SIG-M5 (cell line): ENCODE data around the gene CCDC158.
"Not testable (repeated sequence)": the region's sequence is repeated elsewhere in the genome, so short reads cannot be mapped to it uniquely, and the experiment has no call there.

Experiments used
- DNase-seq: peaks from one replicate; lab custom pipeline; 2025; lab: John Stamatoyannopoulos, UW

The CCDC158 gene

DNA sequence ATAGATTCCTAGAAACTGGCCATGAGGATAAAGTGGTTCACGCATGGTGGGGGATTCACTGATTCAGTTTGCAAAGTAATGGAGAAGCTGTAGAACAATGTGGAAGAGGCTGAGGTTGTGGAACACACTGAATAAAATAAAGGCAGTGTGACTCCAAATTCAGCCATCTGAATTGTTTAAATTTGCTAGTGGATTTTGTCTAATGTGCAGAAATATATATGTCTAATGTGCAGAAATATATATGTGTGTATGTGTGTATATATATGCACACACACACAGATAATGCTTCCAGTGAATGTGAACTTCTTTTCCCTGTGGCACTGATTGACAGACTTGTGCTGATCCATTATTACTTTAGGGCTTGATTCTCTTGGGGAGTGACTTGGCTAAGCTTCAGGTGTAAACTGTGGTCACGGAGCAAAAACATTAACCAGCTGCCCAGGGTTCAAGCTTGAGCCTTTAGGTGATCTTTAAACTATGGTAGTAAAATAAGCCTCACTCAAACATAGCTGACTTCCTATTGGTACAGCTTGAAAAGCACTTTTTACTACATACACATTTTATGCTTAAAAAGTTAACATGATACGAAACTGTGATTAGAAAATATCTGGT lies 110.9 kb downstream of the CCDC158 start:
- no peak for DNase-seq

DNA sequence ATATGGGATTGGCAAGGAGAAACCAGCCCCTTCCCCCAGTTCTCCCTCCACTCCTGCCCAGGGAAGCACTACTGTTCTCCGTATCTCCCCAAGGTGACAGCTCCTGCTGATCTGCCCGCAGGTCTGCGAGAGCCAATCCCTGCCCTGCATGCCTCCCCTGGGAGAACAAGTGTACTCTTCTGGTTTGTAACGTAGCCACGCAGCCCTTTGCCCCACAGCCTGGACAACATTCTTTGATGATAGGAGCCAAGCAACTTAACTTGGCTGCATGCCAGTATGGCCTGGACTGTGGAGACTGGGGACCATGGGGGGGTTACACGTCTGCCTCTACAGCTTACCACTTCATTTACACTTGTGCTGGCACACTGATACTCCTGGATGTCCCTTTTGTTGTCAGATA lies 112.4 kb downstream of the CCDC158 start:
- DNase-seq: no peak

DNA sequence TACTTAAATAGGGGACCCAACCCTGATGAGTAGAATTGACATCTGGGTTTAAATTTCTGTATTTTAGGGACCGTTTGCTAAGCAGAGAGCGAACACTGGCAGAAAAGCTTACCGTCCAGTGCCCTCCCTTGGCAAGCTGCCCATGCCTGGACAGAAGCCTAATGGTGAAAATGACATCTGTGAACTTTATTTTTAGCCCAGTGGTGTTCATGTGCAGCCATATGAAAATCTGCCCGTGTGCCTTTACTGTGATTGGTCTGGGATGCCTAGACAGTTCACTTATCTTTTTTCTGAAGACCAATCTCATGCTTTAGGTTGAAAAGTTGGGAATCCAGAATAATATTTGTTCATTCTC lies 113.3 kb downstream of the CCDC158 start:
- no peak for DNase-seq

DNA sequence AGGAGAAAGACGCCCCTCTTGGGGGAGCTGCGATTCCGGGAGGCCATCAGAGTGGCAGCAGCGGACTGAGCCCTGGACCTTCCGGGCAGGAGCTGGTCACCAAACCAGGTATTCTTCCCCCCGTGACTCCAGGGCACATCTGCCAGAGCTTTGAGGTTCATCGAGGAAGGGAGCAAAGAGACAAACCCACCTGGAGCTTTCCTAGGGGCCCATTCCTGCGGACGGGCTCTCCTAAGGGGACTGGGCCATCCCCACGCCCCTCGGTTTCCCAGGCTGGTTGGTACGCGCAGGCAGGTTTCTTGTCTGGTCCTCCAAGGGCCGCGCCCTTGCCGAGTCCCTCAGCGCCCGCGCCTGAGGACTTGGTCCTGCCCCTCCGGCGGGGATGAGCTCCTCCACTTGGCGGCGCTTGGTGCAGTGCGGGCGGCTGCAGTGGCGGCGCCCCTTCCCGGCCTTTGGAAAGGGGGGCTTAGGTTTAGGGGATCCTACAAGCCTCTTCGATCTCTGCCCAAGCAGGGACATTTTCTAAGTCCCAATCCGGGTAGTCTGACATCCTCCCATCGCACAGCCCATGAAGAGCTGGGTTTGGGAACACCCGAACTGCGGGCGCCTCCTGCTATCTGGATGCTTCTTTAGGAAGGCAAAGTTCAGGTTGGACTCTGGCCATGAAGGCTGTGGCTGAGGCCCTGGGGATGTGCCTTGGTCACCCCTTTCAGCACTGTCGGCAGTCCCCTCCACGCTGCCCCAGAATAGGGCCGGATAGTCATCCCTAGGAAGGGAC lies 113.9 kb downstream of the CCDC158 start:
- no peak for DNase-seq

DNA sequence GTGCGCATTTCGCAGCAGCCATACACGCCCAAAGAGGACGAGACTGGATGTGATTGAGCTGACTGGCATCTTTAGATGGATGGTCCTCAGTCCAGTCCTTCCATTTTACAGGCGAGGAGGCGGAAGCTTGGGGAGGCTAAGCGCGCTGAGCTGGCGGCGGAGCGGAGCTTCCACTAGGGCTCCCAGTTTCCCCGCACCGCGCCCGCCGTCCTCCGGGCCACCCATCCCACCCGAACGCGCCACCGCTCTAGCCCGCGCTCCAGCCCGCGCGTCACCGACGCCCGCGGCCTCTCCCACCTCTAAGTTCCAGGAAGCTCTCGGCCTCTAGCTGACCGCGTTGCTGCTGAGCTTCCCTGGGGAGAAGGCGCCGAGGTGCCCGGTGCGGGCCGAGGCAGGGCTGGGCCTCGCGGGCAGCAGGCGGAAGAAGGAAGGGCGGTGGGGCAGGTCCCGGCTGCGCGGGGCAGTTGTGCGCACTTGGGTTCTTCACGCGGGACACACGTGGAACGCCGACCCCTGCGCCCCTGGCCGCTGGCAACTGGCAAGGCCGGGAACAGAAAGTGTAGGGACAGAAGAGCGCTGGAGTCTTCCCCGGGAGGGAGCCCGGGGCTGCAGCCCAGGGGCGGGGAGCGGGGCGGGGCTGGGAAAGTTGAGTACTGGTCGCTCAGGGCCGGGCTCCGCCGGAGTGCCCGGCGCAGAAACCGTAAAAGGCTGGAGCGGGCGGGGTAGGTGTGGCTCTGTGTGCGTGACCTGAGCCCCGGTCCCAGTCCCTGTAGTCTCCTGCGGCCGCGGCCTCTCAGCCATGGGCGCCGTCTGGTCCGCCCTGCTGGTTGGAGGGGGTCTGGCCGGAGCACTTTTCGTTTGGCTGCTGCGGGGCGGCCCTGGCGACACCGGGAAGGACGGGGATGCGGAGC lies 114.7 kb downstream of the CCDC158 start, which contains the start of gene STBD1:
TSS of gene STBD1 (plus strand) at position 763 of the 911 bp plus-strand sequence. CDS start at position 800, 37 bp downstream.
- DNase-seq: no peak

DNA sequence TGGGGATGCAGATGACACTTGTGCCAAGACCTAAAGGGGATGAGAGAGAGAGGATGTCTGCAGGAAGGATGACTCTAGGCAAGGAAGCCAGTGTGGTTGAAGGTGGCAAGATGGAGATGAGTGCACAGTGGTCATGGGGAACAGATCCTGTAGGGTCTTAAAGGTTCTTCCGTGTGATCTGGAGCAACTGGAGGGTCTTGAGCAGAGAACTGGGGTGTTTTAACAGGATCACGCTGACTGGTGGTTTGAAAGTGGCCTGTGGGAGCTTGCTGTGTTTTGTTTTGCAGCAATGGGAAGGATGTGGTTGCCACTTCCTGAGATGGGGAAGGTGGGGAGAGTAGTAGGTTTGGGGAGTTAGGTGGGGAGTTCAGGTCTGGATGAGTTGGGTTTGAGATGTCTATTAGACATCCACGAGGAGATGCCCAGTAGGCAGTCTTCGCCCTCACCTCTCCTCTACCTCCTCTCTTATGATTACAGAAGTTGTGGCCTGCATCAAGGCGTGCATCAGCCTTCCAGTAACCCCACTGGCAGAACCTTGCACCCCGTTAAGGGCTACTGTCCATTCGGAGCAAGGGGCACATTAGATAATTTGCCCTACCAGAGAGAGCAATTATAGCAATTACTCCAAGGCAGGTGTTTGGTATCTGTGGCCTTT lies 115.8 kb downstream of the CCDC158 start:
- DNase-seq: no peak

DNA sequence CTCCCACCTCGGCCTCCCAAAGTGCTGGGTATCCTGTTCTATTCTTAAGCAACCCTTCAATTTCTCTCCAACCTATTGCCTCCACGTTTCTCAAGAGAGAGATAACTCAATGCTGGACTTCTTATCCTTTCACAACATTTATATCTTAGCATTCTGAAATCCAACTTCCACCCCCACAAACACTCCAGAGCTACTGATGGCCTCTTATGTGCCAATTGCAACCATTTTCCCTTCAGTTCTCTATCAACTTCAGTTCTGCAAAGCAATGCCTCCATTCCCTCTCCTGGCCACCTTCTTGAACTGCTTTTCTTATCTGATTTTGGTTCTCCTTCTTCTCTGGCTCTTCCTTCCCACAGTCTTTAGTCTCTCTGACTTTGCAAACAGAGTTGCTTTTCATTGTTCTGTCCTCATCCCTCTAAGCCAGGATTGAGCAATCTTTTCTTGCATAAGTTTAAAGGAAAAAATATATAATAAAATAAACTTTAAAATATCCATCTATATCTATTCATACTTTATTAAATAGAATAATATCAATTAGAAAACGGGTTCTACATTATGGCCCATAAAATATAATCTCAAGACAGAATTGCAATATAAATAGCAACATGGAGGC lies 118.0 kb downstream of the CCDC158 start:
- peak; percentile 15 for DNase-seq

DNA sequence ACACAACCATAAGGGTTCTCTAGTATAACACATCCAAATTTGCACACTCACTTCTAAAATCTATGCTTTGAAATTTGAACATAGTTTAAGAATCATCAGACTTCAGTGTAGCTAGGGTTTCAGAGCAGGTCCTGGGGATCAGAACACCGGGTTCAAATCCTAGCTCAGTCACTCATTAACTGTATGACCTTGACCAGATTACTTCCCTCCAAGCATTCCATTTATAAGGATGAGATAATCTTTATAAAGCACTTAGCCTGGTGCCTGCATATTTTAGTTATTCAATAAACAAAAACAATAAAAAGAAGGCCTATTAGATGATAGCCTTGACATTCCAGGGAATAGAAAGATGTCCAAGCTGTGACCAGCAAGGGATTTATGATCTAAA lies 119.2 kb downstream of the CCDC158 start:
- no peak for DNase-seq

DNA sequence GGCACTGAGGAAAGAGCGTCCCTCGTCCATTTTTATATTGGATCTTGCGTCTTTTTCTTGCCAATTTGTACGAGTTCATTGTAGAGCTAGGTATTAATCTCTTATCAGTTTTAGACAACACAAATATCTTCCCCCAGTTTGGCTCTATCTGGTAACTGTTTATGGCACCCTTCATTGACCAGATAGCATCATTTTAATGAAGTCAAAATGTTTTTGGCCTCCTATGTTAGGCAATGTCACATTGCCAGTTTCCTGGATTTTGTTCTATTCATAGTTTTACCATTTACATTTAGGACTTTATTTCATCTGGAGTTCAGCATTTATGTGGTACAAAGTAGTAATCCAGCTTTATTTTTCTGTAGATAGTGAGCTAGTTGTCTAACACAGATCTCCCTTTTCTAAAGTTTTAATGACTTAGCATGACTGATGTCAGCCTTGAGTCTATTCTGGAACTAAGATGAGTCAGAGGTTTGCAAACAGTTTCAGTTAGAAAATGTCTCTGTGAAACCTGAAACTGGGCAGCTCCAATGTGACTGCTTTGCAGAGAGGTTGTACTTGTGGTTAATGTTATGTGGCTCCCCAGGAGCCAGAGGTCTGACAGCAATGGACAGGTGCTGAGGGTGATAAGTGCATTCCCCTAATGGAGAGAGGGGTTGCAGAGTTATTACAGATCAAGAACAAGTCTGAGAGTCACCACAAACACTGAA lies 119.7 kb downstream of the CCDC158 start:
- peak; percentile 43 for DNase-seq

DNA sequence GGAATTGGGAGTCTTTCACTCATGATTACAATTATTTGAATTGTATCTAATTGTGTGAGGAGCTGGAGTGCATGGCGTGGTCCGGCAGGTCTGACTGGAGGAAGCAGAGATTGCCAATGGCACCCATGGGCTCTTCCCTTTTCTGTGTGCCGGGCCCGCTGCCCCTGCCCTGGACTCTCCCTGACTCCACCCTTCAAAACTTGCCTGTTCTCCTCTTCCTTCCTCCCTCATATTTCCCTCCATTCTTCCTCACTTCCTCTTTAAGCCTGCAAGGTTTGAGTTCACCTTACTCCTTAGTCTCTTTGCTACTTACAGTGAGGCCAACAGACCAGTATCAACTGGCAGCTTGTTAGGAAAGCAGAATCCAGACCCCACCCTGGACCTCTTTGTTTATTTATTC lies 120.9 kb downstream of the CCDC158 start:
- DNase-seq: no peak

DNA sequence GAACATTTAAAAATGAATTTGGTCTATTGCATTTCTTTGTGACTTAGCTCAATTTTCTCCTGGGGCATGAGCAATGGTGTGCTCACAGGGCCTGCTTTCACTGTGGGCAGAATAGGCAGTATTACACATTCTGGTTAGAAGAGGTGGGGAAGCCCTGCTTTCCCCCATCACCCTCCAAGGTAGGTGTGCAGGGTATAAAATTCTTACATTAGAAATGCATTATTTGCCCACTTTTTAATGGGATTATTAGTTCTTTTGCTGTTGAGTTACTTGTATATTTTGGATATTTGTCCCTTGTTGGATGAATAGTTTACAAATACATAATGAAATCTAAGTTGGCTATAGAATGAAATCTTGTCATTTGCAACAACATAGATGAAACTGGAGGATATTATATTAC lies 122.7 kb downstream of the CCDC158 start:
- no peak for DNase-seq

DNA sequence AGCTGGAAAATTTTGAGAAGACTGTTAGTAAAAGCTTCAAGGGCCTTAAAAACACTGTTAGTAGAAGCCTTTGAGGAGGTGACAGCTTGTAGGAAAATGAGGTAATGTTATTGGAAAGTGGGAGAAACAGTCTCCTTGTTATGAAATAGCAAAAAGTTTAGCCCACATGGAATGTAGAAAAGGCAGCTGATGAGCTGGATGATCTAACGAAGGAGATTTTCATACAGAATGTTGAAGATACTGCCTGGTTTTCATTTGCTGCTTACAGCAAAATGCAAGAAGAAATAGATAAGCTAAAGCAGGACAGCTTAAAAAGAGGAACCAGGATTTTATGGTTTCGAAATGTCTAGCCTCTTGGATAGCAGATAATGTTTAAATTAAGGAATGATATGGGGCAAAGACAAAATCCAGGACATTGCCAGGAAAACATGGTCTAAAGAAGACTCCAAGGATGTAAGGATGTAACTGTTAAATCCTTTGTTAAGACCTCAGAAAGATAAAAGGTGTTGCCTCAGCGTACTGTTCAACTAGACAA lies 124.6 kb downstream of the CCDC158 start:
- DNase-seq: no peak

DNA sequence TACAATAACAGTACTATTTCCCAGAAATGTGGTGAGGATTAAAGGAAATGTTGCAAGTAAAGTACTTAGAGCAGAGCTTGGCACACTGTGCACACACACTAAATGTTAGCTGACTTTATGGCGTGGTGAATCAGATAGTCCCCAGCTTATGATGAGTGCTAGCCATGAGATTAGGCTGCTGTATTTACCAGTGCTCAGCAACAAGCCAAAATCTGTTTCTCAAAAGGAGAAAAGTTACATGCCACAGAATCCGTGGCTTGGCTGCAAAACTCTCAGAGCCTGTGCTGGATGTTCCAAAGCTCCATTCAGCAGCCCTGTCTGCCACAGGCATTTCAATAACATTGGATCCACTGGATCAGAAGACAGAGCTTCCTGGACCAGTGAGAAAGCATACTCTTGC lies 127.2 kb downstream of the CCDC158 start:
- no peak for DNase-seq

DNA sequence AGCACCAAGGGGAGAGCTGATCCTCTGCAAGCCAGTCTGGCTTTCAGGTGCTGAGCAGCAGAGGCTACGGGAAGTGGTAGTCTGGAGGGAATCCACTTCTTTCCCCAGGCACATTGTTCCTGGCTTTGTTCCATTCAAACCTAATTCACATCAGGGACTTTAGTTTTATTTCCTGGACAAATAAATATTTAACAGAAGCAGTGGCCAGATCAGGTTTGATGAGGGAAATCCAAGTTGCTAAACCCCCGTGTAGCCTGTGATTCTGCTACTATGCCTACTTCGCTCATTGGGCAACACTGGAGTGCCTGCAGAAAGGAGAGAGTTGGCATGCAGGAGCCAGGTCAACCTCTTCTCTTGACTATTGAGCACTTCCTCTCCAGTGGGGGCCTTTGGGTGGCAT lies 128.2 kb downstream of the CCDC158 start:
- DNase-seq: no peak

DNA sequence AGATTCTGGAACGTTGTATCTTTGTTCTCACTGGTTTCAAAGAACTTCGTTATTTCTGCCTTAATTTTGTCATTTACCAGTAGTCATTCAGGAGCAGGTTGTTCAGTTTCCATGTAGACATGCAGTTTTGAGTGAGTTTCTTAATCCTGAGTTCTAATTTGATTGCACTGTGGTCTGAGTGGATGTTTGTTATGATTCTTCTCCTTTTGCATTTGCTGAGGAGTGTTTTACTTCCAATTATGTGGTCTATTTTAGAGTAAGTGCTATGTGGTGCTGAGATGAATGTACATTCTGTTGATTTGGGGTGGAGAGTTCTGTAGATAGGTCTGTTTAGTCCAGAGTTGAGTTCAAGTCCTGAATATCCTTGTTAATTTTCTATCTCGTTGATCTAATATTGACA lies 133.1 kb downstream of the CCDC158 start:
- DNase-seq: not testable (repeated sequence)

DNA sequence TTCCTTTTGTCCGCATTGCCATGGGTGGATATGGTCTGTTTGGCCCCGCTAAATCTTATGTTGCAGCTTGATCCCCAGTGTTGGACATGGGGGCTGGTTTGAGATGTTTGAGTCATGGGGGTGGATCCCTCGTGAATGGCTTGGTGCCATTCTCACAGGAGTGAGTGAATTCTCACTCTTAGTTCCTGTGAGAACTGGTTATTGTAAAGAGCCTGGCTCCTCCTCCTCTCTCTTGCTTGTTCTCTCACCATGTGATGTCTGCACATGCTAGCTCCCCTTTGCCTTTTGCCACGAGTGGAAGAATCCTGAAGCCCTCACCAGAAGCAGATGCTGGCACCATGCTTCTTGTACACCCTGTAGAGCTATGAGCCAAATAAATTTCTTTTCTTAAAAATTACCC lies 137.0 kb downstream of the CCDC158 start:
- no peak for DNase-seq

DNA sequence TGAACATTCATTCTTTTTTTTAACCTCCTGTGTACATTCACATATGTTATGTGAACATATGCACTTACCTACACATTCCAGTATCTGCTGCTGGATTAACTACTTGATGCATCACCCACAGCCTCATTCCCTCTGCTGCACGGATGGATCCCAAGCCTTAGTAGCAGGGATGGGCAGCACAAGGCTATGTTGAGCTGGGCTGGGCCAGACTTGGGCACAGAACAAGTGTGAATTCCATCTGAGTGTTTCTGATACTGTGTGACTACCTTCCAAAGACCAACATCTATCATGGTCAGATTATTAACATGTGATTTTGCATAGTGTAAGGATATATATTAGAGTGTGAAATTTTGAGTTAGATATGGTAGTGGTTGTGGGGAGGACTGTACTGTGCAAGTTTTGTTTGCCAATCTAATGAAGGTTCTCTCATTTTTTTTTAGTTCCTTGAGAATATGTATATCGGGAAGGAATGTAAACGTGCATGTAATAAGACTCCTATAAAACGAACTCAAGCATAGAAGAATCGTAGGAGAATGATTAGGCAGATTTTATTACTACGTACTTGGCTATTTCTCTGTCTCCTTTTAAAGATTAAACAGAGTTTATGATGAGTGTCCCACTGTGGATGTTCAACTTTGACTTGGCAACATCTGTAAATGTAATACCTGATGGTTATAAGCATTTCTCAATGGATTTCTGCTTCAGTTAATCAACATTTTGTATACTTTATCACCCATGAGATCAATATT lies 137.8 kb downstream of the CCDC158 start:
- DNase-seq: no peak

DNA sequence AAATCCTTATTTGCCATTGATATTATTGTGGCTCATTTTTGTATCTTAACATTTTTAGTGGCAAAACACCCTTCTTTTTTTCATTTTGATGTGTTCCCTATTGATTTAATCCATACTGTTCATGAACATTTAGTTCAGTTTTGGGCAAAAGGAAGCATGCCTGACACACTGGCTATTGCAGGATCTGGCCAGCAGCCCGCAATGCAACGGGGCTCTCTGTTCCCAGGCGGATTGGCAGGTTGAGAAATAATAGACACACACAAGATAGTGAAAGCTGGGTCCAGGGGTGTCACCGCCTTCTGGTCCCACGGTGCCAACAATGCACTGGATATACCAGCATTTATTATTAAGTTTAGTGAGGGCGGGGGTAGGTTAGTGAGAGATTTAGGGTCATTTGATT lies 139.3 kb downstream of the CCDC158 start:
- not testable (repeated sequence) for DNase-seq

DNA sequence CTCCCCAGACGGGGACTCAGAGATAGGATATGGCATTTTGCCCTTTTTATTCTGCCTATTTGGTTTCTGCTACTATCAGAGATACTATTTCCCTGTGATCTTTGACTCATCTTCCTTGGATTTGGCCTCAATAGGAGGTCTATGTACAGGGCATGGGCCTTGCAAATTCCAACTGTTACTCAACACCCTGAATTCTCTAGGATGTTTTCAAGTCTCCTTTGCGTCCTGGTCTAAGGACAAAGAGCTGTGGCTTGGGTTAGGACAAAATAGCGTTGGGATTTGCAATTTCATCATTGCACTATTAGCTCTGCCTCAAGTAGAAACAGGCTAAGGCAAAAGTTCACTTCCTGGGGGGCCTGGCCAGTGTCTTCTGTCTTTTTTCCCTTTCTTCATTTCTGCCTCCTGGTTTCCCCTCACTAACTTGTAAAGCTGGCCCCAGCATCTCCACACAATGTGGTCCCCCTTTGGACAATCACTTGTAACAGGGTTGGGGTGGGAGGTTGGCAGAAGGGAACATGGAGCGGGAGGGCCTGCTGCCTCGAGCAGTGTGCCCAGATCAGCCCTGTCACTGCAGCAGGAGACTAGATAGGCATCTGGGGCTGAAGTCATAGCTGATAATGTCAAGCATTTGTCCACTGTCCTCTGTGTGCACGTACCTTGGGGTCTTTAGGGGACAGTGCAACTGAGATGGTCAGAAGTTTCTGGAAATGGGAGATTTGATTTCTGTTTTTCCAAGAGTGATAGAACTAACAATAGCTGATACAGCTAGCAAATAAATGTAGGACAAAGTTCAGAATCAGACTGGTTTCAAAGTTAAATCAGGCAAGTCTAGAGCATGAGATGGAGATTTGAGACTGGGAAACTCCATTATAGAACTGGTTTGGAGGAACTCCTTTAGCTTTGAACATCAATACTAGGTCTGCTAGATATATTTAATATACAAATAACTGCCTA lies 140.2 kb downstream of the CCDC158 start:
- no peak for DNase-seq
